Measurements from ENCODE around the gene GTPBP4.
A peak's percentile ranks its signal among the peaks of the same experiment; 100 is the strongest.

The GTPBP4 gene

DNA sequence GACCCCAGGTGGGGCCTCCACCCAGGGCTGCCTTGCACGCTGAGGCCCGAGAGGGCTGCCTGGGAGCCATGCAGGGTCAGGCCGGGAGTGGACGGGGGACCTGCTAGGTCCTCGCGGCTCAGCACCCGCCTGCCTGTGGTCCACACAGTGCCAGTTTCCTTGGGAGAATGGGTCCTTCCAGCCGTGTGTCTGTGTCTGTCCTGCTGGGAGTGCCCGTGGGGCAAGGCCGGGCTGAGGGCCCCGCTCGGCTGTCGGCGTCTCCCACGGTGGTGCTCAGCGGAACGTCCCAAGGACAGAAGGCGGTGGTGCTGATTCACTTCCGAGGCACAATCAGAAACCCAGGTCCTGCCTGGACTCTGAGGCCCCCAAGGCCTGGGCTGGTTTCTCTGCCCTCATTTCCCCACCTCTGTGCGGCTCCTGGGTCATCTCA is 23.2 kb upstream of the GTPBP4 start:
- H3K36me3 ChIP-seq (ENCODE audit: control insufficient read depth in 2 of 2, insufficient read depth in 2 of 2, low read length in 2 of 2): no peaks in the 10 kb centered on the region
- no peaks in the 10 kb centered on the region for H3K27me3 ChIP-seq (ENCODE audit: control insufficient read depth in 2 of 2, insufficient read depth in 2 of 2, low read length in 2 of 2)
- peaks cover 0 to under 1% of the 10 kb centered on the region in 2 donors for H3K4me1 ChIP-seq (ENCODE audit: control insufficient read depth in 2 of 2, insufficient read depth in 2 of 2, low read length in 2 of 2)
- H3K4me3 ChIP-seq (ENCODE audit: low read length in 2 of 2): no peak overlapping the region
- H3K27ac ChIP-seq (ENCODE audit: low read depth in 2 of 2, low read length in 2 of 2): no peak overlapping the region
- no peaks in the 10 kb centered on the region for H3K9me3 ChIP-seq (ENCODE audit: control insufficient read depth in 2 of 2, low read length in 2 of 2)
- H3K9ac ChIP-seq (ENCODE audit: low read depth in 1 of 2, low read length in 2 of 2): no peak overlapping the region

DNA sequence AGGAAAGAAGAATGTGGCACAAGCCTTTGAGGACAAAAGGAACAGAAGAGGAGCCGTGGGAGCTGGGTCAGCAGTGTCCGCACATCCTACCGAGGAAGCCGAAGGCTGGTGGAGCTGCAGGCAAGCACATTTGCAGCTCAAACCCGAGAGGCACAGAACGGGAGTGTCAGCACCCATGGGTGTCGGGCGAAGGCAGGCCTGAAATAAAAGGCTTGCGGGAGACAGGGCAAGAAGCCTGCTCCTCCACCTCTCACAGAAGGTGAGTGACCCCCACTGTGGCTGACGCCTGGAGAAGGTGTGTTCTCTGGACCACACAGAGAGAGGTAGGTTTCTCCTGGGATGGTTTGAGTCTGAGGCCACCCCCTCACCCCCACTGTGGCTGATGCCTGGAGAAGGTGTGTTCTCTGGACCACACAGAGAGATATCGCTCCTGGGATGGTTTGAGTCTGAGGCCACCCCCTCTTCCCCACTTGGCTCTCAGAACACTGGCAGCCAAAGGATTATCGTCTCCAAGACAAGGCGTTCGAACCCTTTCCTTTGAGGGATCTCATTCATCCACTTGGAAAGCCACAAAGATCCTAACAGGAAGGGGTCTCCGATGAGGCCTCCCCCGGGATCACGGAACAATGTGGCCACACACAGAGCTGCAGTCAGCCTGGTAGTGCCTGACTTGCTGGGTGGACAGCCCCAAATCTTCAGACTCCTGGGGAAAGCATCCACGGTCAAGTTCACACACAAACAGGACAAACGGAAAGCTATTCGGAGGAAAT is 21.6 kb upstream of the GTPBP4 start:
- no peaks in the 10 kb centered on the region for H3K36me3 ChIP-seq (ENCODE audit: control insufficient read depth in 2 of 2, insufficient read depth in 2 of 2, low read length in 2 of 2)
- no peaks in the 10 kb centered on the region for H3K9me3 ChIP-seq (ENCODE audit: control insufficient read depth in 2 of 2, low read length in 2 of 2)
- no peaks in the 10 kb centered on the region for H3K27me3 ChIP-seq (ENCODE audit: control insufficient read depth in 2 of 2, insufficient read depth in 2 of 2, low read length in 2 of 2)
- H3K27ac ChIP-seq (ENCODE audit: low read depth in 2 of 2, low read length in 2 of 2): no peak overlapping the region
- peaks cover 10 to 17% of the 10 kb centered on the region in 2 donors for H3K4me1 ChIP-seq (ENCODE audit: control insufficient read depth in 2 of 2, insufficient read depth in 2 of 2, low read length in 2 of 2)
- no peak overlapping the region for H3K4me3 ChIP-seq (ENCODE audit: low read length in 2 of 2)
- H3K9ac ChIP-seq (ENCODE audit: low read depth in 1 of 2, low read length in 2 of 2): no peak overlapping the region

DNA sequence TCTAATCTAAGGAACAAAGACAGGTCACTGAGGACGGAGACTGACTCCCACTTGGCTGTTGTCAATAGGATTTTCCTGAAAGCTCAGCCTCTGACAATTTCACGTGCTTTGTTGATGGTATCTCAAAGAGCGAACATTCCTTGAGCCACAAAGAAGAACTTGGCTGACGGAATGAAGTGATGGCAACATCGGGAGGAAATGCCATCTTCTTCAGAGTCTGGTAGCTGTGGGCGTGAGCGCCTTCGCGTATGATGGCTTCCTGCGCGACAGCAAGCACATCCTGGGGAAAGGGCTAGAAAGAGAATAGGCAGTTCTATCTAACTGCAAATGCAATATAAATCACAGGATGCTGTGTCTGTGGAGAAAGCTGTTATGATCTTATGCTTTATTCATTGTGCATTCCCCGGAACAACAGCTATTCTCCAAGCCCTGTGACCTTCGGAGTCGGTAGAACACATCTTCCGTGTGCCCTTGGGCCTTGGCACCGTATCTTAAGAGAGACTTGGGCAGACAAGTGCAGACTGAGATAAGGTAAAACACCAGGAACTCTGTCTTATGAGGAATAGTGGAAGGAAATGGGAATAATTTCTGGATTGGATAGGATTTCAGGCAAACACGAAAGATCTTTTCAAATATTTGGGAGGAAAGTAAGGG is 19.6 kb upstream of the GTPBP4 start:
- H3K27ac ChIP-seq (ENCODE audit: low read depth in 2 of 2, low read length in 2 of 2): no peak overlapping the region

DNA sequence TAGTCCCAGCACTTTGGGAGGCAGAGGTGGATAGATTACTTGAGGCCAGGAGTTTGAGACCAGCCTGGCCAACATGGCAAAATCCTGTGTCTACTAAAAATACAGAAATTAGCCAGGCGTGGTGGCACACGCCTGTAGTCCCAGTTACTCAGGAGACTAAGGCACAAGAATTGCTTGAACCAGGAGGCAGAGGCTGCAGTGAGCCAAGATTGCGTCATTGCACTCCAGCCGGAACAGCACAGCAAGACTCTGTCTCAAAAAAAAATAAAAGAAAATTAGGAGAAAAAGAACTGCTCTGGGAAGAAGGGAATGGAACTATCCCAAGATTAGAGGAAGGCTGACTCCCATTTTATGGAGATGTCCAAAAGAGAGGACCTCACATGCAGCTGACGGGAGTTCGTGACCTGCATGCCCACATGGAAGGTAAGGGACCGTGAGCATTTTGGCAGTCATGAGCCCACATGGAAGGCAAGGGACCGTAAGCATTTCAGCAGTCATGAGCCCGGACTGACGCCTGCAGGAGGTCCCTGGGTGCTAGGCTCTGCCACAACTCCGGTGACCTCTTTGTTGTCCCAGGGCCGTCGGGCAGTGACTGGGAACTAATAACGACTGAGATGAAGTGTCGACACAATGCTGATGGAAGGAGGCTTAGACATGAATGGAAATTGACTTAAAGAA is 18.6 kb upstream of the GTPBP4 start:
- Histone ChIP-seq H3K9me3 (ENCODE audit: control insufficient read depth in 2 of 2, low read length in 2 of 2) (no peaks in the 10 kb centered on the region), H3K4me1 (ENCODE audit: control insufficient read depth in 2 of 2, insufficient read depth in 2 of 2, low read length in 2 of 2) (peaks cover 10 to 18% of the 10 kb centered on the region in 2 donors), H3K36me3 (ENCODE audit: control insufficient read depth in 2 of 2, insufficient read depth in 2 of 2, low read length in 2 of 2) (no peaks in the 10 kb centered on the region), H3K9ac (ENCODE audit: low read depth in 1 of 2, low read length in 2 of 2) (no peak overlapping the region), H3K4me3 (ENCODE audit: low read length in 2 of 2) (no peak overlapping the region), H3K27ac (ENCODE audit: low read depth in 2 of 2, low read length in 2 of 2) (no peak overlapping the region), H3K27me3 (ENCODE audit: control insufficient read depth in 2 of 2, insufficient read depth in 2 of 2, low read length in 2 of 2) (no peaks in the 10 kb centered on the region)

More for the DNA sequence above, 19.6 kb upstream of the GTPBP4 start:
- no peaks in the 10 kb centered on the region for H3K27me3 ChIP-seq (ENCODE audit: control insufficient read depth in 2 of 2, insufficient read depth in 2 of 2, low read length in 2 of 2)
- peaks cover 10 to 18% of the 10 kb centered on the region in 2 donors for H3K4me1 ChIP-seq (ENCODE audit: control insufficient read depth in 2 of 2, insufficient read depth in 2 of 2, low read length in 2 of 2)
- no peak overlapping the region for H3K4me3 ChIP-seq (ENCODE audit: low read length in 2 of 2)
- H3K36me3 ChIP-seq (ENCODE audit: control insufficient read depth in 2 of 2, insufficient read depth in 2 of 2, low read length in 2 of 2): no peaks in the 10 kb centered on the region
- no peaks in the 10 kb centered on the region for H3K9me3 ChIP-seq (ENCODE audit: control insufficient read depth in 2 of 2, low read length in 2 of 2)
- H3K9ac ChIP-seq (ENCODE audit: low read depth in 1 of 2, low read length in 2 of 2): no peak overlapping the region

DNA sequence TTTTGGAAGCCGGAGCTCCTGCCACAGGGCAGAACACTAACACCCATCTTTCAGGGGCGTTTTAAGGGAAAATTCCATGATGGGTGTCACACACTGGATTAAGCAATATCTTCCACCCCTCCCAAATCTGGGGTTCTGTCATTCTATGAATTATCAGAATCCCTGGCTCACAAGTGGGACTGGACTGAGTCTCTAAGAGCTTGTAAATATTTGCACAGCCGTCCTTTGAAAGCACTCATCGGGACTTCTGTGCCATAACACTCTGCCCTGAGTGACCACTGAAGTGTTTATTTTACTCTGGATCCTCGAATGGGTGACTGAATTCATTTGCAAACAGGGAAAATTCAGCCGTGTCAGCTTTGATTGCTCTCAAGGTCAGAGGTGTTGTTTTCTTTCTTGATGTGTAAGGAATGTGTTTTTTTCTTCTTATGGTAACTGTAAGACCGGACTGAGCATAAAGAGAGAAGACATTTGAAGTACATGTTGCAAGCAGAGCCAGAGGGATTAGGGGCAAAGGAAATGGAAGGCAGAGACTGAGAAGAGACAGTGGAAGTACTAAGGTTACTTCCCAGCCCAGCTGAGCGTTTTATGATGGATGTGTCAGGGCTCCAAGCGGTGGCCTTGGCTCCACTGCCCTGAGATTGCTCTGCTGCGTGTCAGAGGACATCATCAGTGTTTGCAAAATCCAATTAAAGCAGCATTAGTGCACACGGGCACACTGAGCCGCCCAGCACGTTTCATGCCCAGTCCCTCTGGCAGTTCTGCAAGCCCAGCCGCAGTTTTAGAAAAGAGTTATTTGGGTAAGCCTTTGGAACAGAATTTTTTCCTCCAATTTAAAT is 17.7 kb upstream of the GTPBP4 start:
- Histone ChIP-seq H3K9ac (ENCODE audit: low read depth in 1 of 2, low read length in 2 of 2) (no peak overlapping the region), H3K36me3 (ENCODE audit: control insufficient read depth in 2 of 2, insufficient read depth in 2 of 2, low read length in 2 of 2) (no peaks in the 10 kb centered on the region), H3K9me3 (ENCODE audit: control insufficient read depth in 2 of 2, low read length in 2 of 2) (no peaks in the 10 kb centered on the region), H3K4me1 (ENCODE audit: control insufficient read depth in 2 of 2, insufficient read depth in 2 of 2, low read length in 2 of 2) (peaks cover 10 to 18% of the 10 kb centered on the region in 2 donors), H3K4me3 (ENCODE audit: low read length in 2 of 2) (peak overlapping the region in 1 of 2 donors; percentile 14), H3K27me3 (ENCODE audit: control insufficient read depth in 2 of 2, insufficient read depth in 2 of 2, low read length in 2 of 2) (no peaks in the 10 kb centered on the region), H3K27ac (ENCODE audit: low read depth in 2 of 2, low read length in 2 of 2) (peak overlapping the region; percentile 32 to 45)

DNA sequence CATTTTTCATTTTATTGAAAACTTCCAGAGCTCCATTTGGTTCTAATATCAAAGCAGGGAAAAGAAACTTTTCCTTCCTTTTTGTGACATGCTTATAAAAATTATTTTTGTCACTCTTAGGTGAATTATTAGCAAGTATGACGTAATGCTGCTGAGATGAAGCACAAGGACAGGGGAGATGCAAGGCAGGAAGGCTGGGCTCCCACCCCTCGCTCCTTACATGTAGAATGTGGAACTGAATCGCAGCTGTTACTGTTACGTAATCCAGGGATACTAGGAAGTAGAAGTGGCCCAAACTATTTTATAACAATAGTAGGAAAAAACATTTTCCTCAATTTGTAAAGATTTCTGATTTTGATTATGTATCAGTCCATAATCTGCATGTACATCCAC is 17.1 kb upstream of the GTPBP4 start:
- no peaks in the 10 kb centered on the region for H3K36me3 ChIP-seq (ENCODE audit: control insufficient read depth in 2 of 2, insufficient read depth in 2 of 2, low read length in 2 of 2)
- H3K27me3 ChIP-seq (ENCODE audit: control insufficient read depth in 2 of 2, insufficient read depth in 2 of 2, low read length in 2 of 2): no peaks in the 10 kb centered on the region
- H3K4me1 ChIP-seq (ENCODE audit: control insufficient read depth in 2 of 2, insufficient read depth in 2 of 2, low read length in 2 of 2): peaks cover 10 to 18% of the 10 kb centered on the region in 2 donors
- no peaks in the 10 kb centered on the region for H3K9me3 ChIP-seq (ENCODE audit: control insufficient read depth in 2 of 2, low read length in 2 of 2)
- no peak overlapping the region for H3K9ac ChIP-seq (ENCODE audit: low read depth in 1 of 2, low read length in 2 of 2)
- H3K4me3 ChIP-seq (ENCODE audit: low read length in 2 of 2): peak overlapping the region; percentile 14 to 34
- H3K27ac ChIP-seq (ENCODE audit: low read depth in 2 of 2, low read length in 2 of 2): peak overlapping the region; percentile 52 to 53

DNA sequence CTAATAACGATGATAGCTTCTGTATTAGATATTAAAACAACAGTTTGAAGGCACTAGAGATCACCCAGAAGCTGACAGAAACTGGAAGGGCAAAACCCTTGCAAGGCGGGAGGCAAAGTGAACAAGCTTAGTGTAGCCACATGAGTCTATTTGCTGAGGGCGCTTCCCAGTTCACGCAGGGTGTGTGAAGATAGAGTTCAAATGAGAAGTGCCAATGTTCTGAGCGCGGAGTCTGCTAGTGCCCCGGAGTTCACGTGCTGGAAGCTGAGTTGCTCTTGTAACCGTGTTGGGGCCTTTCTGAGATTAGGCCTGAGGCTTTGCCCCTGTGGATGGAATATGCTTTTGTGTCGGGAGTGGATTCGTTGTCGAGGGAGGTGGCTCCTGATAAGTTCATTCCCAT is 16.6 kb upstream of the GTPBP4 start:
- no peaks in the 10 kb centered on the region for H3K27me3 ChIP-seq (ENCODE audit: control insufficient read depth in 2 of 2, insufficient read depth in 2 of 2, low read length in 2 of 2)
- no peaks in the 10 kb centered on the region for H3K36me3 ChIP-seq (ENCODE audit: control insufficient read depth in 2 of 2, insufficient read depth in 2 of 2, low read length in 2 of 2)
- H3K4me1 ChIP-seq (ENCODE audit: control insufficient read depth in 2 of 2, insufficient read depth in 2 of 2, low read length in 2 of 2): peaks cover 10 to 18% of the 10 kb centered on the region in 2 donors
- H3K4me3 ChIP-seq (ENCODE audit: low read length in 2 of 2): peak overlapping the region in 1 of 2 donors; percentile 34
- H3K9me3 ChIP-seq (ENCODE audit: control insufficient read depth in 2 of 2, low read length in 2 of 2): no peaks in the 10 kb centered on the region
- no peak overlapping the region for H3K9ac ChIP-seq (ENCODE audit: low read depth in 1 of 2, low read length in 2 of 2)
- H3K27ac ChIP-seq (ENCODE audit: low read depth in 2 of 2, low read length in 2 of 2): peak overlapping the region; percentile 52 to 53

DNA sequence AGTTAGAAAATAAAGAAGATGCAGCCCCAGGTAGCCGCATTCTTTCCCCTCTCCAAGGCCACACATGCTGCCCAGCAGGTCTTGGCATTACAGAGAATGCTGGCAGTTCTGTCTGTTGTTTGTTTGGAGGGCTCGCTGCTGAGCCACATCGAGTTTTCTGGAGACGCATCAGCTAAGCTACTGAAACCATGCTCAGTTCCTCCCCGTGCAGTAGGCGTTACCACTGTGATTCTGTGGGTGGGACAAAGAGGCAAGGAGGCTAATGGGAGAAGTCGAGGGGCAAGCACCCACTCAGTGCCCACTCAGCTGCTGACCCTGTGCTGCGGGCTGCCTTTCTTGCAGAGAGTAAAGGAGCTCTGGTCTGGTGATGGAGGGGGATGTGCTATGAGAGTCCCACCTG is 15.5 kb upstream of the GTPBP4 start:
- H3K36me3 ChIP-seq (ENCODE audit: control insufficient read depth in 2 of 2, insufficient read depth in 2 of 2, low read length in 2 of 2): no peaks in the 10 kb centered on the region
- H3K27ac ChIP-seq (ENCODE audit: low read depth in 2 of 2, low read length in 2 of 2): no peak overlapping the region
- no peaks in the 10 kb centered on the region for H3K27me3 ChIP-seq (ENCODE audit: control insufficient read depth in 2 of 2, insufficient read depth in 2 of 2, low read length in 2 of 2)
- H3K9me3 ChIP-seq (ENCODE audit: control insufficient read depth in 2 of 2, low read length in 2 of 2): no peaks in the 10 kb centered on the region
- peaks cover 10 to 18% of the 10 kb centered on the region in 2 donors for H3K4me1 ChIP-seq (ENCODE audit: control insufficient read depth in 2 of 2, insufficient read depth in 2 of 2, low read length in 2 of 2)
- no peak overlapping the region for H3K4me3 ChIP-seq (ENCODE audit: low read length in 2 of 2)
- no peak overlapping the region for H3K9ac ChIP-seq (ENCODE audit: low read depth in 1 of 2, low read length in 2 of 2)

DNA sequence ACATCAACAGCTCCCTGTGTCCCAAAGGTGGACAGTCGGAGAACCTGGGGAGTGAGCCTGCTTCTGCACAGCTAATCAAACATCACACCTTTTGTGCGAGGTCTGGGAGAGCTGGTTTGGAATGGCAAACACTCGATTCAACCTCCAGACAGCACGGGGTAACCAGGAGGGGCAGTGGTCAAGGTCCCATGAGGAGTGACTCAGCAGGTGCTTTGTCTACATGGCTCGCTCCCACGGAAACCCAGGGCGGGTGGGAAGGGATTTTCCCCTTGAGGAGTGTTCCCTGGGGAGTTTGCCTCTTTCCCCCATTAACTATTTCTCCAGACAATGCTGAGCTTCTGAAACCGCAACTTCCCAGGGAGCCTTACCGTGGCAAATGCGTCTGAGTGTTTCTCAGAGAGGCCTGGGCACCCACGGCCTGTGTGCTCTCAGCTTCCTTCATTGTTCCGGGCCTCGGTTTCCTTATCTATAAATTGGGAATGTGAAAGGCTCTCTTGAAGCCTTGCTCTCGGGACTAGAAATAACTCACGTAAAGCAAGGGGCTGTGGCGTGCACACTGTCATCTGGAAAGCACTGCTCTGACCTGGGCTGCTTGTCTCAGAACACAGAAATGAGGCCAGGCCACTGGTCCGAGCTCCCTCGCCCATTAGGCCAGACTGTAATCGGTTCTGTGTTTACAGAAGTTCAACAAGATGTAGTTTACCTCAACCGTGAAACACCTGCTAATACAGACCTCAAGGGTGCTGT is 14.0 kb upstream of the GTPBP4 start:
- Histone ChIP-seq H3K9me3 (ENCODE audit: control insufficient read depth in 2 of 2, low read length in 2 of 2) (peaks cover 3 to 5% of the 10 kb centered on the region in 2 donors), H3K9ac (ENCODE audit: low read depth in 1 of 2, low read length in 2 of 2) (no peak overlapping the region), H3K36me3 (ENCODE audit: control insufficient read depth in 2 of 2, insufficient read depth in 2 of 2, low read length in 2 of 2) (no peaks in the 10 kb centered on the region), H3K27me3 (ENCODE audit: control insufficient read depth in 2 of 2, insufficient read depth in 2 of 2, low read length in 2 of 2) (no peaks in the 10 kb centered on the region), H3K4me3 (ENCODE audit: low read length in 2 of 2) (no peak overlapping the region), H3K27ac (ENCODE audit: low read depth in 2 of 2, low read length in 2 of 2) (no peak overlapping the region), H3K4me1 (ENCODE audit: control insufficient read depth in 2 of 2, insufficient read depth in 2 of 2, low read length in 2 of 2) (peaks cover 10 to 18% of the 10 kb centered on the region in 2 donors)

Data from mucosa of rectum (tissue), 2 donors.